GM21737 (cell line): ENCODE data around the gene AK9.

Experiments
- ATAC-seq: cut with Tn5 transposase; IDR thresholded peaks from one replicate; pipeline ENCODE4 v1.9.1; 2021; ENCODE audit warnings: mild to moderate bottlenecking, moderate library complexity; ENCODE audit not compliant: unreplicated experiment

The AK9 gene

DNA sequence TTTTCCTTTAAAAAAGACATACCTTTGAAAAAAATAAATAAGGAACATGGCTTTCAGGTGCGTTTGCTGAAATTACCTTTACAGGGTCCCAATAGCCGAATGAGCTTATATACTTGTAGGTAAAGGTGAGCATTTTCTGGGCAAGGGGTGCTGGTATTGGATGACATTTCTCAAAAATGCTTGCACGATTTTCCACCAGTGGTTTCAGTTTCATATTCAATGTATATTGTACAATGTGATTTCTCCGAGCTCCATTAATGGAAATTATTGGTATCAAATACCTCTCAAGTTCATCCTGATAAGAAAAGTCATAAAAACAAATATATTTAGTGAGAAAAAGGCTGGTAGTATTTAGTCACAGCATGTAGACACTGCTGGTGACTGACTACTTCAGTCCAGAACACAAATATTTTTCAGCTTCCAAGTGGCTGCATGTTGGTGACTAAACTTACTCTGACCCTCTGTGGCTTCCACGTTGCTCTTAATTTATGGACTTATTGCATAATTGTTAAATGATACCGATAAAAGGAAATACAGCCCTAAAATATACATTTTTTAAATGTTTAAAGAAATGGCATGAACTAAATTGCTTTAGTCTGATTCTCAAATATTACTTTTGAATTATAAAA lies 175.1 kb downstream of the AK9 start:
- ATAC-seq = no peak

DNA sequence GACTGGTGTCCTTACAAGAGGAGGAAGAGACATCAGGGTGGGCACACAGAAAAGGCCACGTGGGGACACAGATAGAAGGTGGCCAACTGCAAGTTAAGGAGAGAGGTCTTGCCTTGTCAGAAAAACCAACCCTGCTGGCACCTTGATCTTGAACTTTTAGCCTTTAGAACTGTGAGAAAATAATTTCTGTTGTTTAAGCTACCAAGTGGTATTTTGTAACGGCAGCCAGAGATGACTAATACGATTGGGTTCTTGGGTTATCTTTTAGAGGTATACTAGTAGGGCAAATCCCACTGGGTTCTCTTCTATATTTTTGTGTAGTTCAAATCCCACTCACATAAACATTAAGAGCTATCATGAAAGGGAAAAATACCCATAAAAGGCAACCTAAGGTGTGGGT lies 176.1 kb downstream of the AK9 start:
- no peak for ATAC-seq

DNA sequence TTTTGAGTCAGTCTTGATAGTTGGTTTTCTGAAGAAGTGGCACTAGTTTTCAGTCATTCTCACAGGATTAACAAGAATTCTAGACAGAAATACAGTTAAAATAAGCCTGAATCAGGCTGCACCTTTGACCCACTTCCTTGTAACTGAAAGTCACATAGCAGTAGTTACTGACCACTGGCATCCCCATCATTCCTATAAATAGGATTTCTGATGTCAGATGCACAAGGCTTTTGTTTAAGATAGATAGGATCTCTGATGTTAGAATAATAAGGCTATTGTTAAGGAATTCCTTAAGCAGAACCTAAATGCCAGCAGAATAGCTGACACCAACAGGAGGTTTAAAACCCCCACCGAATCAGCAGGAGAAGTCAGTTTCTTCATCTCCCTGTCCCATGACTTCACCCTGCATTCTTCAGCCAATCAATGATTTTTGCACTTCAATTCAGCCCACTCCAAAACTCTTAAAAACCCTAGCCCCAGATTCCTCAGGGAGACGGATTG lies 177.4 kb downstream of the AK9 start:
- no peak for ATAC-seq

DNA sequence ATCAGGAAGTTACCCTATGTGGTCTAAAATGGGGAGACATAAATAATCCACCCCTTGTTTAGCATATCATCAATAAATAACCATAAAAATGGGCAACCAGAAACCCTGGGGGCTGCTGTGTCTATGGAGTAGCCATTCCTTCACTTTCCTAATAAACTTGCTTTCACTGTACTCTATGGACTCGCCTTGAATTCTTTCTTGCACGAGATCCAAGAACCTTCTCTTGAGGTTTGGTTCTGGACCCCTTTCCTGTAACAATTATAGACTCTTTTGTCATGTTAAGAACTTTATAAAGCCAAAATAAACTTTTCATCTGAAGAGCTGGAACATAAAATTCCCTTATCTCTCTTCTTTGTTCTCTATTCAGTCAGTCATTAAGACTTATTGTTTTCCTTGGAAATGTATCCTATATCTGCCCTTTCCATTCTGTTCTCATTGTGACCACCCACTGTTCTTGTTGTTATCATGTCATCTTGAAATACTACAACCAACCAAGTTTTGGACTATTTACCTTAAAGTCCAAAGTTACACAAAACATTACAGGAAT lies 178.7 kb downstream of the AK9 start:
- ATAC-seq = no peak

DNA sequence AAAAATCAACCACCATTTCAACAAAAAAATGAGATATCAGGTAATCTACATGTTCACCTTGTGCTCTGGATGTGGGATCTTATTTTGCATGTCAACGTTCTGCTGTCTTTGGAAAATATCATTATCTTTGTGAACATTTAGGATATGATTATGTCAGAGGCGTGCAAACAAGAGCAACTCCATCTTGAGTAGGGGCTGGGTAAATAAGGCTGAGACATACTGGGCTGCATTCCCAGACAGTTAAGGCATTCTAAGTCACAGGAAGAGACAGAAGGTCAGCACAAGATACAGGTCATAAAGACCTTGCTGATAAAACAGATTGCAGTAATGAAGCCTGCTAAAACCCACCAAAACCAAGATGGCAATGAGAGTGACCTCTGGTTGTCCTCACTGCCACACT lies 179.2 kb downstream of the AK9 start:
- no peak for ATAC-seq

DNA sequence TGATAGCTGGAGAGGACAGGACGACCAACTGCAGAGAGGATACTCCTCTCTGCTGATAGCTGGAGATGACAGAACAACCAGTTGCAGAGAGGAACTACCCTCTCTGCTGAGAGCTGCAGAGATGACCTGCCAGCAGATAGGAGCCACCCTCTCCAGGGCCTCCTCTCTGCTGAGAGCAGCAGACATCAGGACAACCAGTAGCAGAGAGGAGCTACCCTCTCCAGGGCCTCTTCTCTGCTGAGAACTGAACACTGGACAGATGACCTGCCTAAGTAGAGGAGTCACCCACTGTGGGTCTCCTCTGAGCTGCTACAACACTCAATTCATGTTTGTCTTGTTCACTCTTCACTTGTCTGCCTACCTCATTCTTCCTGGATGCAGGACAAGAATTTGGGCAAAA lies 180.6 kb downstream of the AK9 start:
- no peak for ATAC-seq

DNA sequence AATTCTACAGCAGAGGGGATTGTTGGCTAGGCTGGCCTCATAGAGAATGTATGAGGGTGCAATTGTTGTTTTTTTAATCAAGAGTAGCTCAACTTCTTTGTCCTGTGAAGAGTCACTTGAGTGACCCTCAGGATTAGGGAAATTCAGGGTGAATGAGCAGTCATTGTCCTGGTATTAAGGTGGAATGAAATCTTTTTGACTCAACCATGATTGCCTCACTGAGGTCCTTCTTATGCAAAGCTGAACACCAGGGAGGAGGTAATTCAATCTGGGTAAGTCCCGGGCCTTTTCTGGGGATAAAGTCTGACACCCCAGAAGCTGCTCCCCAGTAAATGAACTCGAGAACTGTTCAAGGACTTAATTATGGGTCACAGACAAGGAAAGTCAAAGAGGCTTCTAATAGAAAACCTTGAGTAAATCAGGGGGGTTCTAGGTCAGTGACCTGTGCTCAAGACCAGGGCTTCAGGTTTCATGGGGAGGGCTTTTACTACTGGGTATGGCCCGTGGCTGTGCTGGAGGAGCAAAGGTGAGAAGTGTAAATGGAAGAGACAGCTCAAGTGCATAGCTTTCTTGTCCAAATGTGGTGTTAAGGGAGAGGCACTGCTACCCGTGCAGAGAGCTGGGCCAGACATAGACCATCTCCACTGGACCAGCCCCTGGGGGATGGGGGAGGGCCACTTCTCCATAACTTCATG lies 182.7 kb downstream of the AK9 start:
- no peak for ATAC-seq

DNA sequence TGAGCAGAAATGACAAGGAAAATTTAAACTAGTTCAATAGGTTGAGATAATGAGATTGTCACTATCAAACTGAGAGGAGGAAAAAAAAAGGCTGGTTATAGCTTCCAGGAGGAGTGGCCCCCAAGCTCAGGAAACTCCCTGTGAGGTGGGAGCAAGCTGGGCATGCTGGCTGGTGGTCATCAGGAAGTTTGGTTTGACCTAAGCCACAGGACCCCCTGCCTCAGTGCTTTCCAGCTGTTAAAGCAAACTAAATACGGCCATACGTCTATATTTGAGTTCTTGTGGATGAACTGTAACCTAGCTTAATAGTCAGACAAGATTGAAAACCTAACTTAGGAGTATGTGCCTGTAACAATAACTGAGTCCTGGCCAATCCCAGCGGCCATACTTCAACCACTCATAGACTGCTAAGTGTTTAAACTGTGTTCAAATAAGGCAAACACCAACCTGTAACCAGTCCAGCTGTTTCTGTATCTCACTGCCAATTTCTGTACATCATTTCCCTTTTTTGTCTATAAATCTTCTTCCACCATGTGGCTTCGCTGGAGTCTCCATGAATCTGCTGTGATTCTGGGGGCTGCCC lies 183.4 kb downstream of the AK9 start:
- no peak for ATAC-seq

DNA sequence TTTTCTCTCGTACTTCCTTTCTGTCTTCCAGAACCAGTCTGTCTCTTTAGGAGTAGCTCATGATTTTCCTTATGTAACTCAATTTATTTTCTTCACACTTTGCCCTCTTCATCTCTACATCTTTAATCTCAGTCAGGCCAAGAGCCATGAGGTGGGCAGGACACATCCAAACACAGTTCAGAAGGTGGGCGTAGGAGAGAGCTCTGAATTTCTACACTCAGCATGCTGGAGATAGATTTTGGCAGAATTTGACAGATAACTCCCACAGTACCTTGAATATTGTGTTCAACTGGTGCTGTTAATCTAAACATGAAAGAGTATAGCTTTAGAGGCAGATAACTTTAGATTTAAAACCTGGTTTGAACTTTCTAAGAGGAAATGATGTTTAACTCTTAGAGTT lies 184.2 kb downstream of the AK9 start:
- no peak for ATAC-seq

DNA sequence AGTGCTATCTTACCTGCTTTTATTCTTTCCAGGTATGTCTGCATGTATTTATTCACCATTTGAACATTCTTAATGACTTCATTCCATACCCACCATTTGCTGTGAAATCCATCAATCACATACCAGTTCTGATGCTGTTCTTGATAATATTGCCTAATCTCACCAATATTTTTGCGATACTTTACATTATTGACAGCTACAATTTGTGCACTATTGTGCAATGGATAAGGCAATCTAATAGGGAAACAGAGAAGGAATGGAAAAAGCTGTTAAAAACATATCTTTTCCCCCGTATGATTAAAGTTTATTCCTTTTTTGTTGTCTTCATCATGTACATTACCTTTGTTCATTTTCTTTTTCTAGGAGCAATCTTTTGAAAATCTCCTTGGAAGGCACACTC lies 184.7 kb downstream of the AK9 start:
- ATAC-seq = no peak

DNA sequence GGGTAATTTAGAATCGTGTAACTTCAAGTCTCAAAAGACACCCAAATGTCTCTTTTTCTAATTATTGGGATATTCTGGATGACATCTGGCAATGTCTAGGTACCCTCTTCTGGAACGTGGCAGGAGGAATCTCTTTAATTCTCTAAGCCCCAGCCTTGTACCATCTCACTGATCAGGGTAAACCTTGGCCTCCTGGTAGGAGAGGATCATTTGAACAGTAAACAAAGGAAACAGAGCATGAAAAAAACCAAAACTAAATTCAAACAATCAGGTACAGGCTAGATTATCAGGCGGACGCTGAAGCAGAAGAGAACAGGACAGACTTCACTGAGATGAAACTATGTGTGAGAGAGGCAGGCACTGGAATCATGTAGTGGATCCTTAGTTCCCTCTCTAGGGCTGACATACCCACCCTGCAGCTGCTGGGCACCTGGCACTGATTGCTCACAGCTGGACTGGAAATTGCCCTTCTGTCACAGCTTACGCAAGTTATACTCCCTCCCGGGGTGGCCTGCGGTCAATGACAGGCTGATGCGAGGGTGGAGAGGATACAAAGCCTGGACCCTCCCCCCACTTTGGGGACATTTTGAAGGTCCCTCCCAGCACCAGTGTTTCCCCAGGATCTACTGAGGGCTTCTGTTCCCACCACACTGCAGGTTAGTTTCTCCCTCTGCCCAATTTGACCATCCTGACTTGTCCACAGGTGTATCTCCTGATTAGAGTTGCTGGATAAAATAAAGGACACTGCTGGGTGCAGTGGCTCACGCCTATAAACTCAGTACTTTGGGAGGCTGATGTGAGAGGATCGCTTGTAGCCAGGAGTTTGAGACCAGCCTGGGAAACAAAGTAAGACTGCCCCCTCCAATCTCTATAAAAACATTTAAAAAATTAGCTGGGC lies 187.4 kb downstream of the AK9 start:
- ATAC-seq = no peak

DNA sequence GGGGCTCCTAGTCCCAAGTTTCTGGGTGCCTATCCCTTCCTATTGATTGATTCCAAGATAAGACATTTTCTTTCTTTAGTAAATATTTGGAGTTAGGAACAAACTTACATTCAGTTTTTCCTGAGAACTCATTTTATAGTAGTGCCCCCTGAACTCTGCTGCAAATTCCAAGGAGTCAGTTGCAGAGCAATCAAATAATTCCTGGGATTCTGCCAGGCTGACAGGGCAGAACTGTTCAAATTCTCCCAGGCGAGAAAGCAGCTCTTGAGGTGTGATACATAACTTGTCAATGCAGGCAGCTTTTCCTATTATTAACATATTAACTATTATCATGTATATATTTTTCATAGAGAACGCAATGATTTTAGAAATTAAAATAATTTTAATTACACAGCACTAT lies 192.1 kb downstream of the AK9 start:
- no peak for ATAC-seq

DNA sequence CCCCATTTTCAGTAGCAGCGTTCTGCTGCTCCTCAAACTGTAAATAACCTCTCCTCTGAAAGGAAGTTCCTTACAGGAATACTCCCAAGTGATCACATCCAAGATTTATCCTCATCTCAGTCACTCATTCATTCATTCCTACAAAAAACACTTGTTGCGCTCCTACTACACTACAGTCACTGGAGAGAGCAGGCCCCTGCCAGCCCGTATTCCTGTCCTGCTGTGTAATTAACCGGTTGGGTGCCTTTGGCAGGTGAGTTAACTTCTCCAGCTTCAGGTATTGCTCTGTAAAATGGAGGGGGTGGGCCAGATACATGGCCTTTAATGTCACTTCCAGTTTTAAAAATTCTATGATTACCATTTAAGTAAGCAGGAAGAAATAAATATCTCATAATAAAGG lies 192.9 kb downstream of the AK9 start:
- ATAC-seq = no peak

DNA sequence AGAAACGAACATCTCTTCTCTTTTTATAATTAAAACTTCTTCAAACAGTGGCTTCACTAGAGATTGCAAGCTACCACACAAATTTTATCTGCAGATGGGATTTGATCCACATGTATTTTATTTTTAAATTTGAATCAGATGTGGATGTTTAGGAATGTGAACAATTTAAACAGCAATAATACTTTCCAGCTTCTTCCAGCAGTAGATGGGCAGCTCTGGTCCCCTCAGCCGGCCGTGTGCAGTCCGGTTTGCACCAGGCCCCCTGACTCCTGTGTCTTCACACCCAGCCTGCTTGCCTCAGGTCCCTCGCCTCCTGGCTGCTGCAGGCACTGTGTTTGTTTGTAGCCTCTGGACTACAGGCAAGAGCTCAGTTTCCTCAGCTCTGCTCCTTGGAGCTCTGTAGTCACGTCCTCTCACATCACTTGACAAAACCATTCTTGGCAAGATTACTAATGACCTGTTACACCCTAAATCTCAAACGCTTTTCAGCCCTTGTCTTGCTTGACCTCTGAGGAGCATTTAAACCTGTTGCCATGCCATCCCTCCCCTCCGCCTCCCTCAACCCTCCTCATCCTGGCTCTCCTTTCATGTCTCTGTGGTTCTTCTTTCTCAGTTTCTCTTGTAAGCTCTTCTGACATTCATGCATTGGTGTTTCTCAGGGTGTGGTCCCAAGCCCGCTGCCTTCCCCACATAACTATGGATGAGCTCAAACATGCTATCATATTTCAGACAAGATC lies 194.8 kb downstream of the AK9 start:
- no peak for ATAC-seq

DNA sequence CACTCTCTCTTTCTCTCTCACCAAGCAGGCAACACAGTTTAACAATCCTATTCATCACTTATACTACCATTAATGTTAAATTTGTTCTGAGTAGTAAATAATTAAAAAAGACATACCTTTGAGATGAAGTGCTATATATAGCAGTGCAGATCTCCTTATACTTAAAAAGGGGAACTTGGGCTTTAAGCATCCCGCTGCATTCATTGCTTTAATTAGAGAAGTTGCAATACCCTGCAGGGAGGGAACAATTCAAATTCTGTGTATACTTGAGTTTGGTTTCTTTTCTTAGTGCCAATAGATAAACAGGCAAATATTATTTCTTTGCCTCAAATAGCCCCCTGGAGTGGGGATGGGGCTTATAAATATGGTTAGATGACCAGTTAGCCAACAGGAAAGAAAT lies 197.1 kb downstream of the AK9 start:
- ATAC-seq = no peak

DNA sequence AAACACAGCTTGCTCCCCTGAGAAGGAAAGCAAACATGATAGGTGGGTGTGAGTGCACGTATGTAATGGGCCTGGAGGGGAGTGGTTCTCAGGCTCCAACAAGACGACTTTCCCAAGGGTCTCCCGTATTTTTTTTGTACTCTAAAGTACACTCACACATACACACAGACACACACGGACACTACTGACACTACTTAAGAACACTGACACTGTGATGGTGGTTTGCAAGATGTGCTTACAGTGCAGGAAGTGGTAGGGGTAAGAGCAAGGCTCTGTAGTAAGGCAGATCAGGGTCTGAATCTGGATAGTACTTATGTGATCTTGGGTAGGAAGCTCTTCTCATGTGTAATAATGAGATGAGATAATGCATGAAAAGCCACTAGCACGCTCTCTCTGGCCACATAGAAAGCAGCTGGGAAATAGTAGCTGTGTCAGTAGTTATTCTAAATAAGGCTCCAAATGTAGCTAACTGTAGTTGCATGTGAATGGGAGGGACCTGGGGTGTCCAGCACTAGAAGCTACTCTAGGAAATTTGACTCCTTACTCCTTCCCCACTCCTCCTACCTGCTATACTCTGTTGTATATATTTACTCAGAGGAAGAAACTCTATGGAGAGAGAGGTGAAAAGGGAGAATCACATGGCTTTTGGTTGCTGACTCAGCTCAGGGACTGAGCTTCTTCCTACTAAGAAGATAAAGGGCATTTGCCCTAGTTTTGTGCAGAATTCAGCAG lies 199.6 kb downstream of the AK9 start:
- no peak for ATAC-seq

DNA sequence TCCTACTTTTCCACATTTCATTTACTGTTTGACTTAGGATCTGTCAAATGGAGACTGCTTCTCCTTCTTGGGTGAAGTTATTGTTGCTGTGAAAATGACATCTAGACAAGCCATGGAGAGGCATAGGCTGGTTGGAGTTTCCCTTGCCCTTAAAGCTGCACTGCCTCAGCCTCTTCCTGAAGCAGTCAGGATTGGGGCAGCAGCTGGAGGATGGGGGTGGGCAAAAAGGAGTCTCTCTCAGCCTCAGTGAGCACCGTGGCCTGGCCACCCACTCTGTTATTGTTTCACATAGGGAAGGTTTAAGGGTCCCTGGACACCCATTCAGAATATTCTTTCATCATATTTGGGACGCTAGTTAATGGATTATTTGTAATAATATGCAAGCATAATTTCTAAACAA lies 200.3 kb downstream of the AK9 start:
- ATAC-seq = no peak

DNA sequence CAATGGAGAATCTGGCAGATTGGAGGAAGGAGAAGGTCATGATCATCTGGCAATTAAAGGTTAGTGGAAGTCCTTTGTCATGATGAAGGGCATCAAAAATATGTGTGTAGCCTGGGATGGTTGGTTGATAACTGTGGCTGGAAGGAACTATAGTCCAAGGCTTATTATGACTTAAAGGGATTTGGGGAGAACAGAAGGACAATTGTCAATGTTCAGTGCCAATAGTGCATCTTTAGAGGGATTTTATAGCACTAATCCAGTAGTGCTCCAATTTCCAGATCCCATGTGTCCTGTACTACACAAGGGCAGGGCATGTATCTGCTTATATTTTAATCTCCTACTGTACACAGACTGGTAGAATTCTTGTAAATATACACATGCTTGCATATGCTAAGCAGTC lies 203.0 kb downstream of the AK9 start:
- no peak for ATAC-seq

DNA sequence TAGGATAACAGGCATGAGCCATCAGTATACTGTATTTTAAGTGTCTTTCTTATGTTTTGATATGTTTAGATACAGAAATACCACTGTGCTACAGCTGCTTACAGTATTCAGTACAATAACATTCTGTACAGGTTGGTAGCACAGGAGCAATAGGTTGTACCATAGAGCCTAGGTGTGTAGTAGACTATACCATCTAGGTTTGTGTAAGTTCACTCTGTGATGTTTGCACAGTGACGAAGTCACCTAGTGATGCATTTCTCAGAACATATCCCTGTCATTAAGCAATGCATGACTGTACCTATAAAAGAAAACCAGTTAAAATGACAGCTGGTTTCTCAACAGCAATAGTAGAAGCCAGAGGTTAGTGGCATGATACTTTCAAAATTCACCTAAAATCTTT lies 204.9 kb downstream of the AK9 start:
- no peak for ATAC-seq
